H9 (cell line): ENCODE data around the gene CEMIP2. TPM values are rescaled to one million over a fixed set of nuclear protein-coding genes. Genes with fewer than 3 reads are reported as not detected.
A peak's percentile ranks its signal among the peaks of the same experiment; 100 is the strongest.

Experiments used
- DNase-seq: peaks from one replicate; pipeline ENCODE4 v3.0.0-alpha.2; 2017
- H2AFZ ChIP-seq: one replicate; pipeline ENCODE4 v1.6.1; 2013; ENCODE audit warnings: mild to moderate bottlenecking, low read length, control low read depth, moderate library complexity
- H2AK5ac ChIP-seq: 2 replicates; pipeline ENCODE4 v1.6.1; 2013; ENCODE audit warnings: low read length, control low read depth, mixed read lengths; ENCODE audit not compliant: insufficient read length
- H2BK120ac ChIP-seq: one replicate; pipeline ENCODE4 v1.6.1; 2013; ENCODE audit warnings: low read depth, mild to moderate bottlenecking, low read length, control low read depth, inconsistent platforms; ENCODE audit not compliant: poor library complexity, severe bottlenecking
- H2BK12ac ChIP-seq: 2 replicates; pipeline ENCODE4 v1.6.1; 2013; ENCODE audit warnings: low read length, control low read depth, mixed read lengths, low read depth; ENCODE audit not compliant: insufficient read length
- H2BK15ac ChIP-seq: 2 replicates; pipeline ENCODE4 v1.6.1; 2013; ENCODE audit warnings: low read depth, low read length, control low read depth
- H2BK20ac ChIP-seq: one replicate; pipeline ENCODE4 v1.6.1; 2013; ENCODE audit warnings: low read depth, mild to moderate bottlenecking, low read length, control low read depth, inconsistent platforms; ENCODE audit not compliant: poor library complexity, severe bottlenecking
- H2BK5ac ChIP-seq: 2 replicates; pipeline ENCODE4 v1.6.1; 2013; ENCODE audit warnings: low read length, control low read depth, mixed read lengths; ENCODE audit not compliant: insufficient read length
- H3K14ac ChIP-seq: 2 replicates; pipeline ENCODE4 v1.6.1; 2013; ENCODE audit warnings: low read length, control low read depth; ENCODE audit not compliant: insufficient read depth
- H3K18ac ChIP-seq: 2 replicates; pipeline ENCODE4 v1.6.1; 2013; ENCODE audit warnings: low read depth, mild to moderate bottlenecking, mixed read lengths, low read length, control low read depth; ENCODE audit not compliant: insufficient read length
- H3K23ac ChIP-seq: 2 replicates; pipeline ENCODE4 v1.6.1; 2013; ENCODE audit warnings: low read length, control low read depth, mixed read lengths, low read depth; ENCODE audit not compliant: insufficient read length
- H3K23me2 ChIP-seq: 2 replicates; pipeline ENCODE4 v1.6.1; 2013; ENCODE audit warnings: low read depth, mild to moderate bottlenecking, mixed read lengths, low read length, control low read depth; ENCODE audit not compliant: insufficient read length, poor library complexity, severe bottlenecking
- H3K27ac ChIP-seq: 2 replicates; pipeline ENCODE4 v1.5.1; 2013; ENCODE audit warnings: low read length, control low read depth, mixed read lengths, low read depth; ENCODE audit not compliant: insufficient read length
- H3K27me3 ChIP-seq: 2 replicates; pipeline ENCODE4 v1.6.1; 2013; ENCODE audit warnings: low read length, control low read depth, inconsistent platforms; ENCODE audit not compliant: insufficient read depth
- H3K4ac ChIP-seq: 2 replicates; pipeline ENCODE4 v1.6.1; 2013; ENCODE audit warnings: low read depth, mild to moderate bottlenecking, control low read depth, inconsistent platforms, low read length, moderate library complexity
- H3K4me1 ChIP-seq: 2 replicates; pipeline ENCODE4 v1.6.1; 2013; ENCODE audit warnings: low read length, control low read depth, inconsistent platforms; ENCODE audit not compliant: insufficient read depth
- H3K4me2 ChIP-seq: 2 replicates; pipeline ENCODE4 v1.6.1; 2013; ENCODE audit warnings: low read length, control low read depth, mixed read lengths; ENCODE audit not compliant: insufficient read length, insufficient read depth
- H3K56ac ChIP-seq: 2 replicates; pipeline ENCODE4 v1.6.1; 2013; ENCODE audit warnings: low read depth, mild to moderate bottlenecking, mixed read lengths, low read length, control low read depth; ENCODE audit not compliant: insufficient read length
- H3K79me1 ChIP-seq: 2 replicates; pipeline ENCODE4 v1.6.1; 2013; ENCODE audit warnings: low read depth, mild to moderate bottlenecking, moderate library complexity, low read length, control low read depth, inconsistent platforms; ENCODE audit not compliant: insufficient read depth, poor library complexity, severe bottlenecking
- H3K79me2 ChIP-seq: 2 replicates; pipeline ENCODE4 v1.6.1; 2013; ENCODE audit warnings: low read length, control low read depth, inconsistent platforms; ENCODE audit not compliant: insufficient read depth
- H3K9ac ChIP-seq: 2 replicates; pipeline ENCODE4 v1.6.1; 2013; ENCODE audit warnings: low read length, control low read depth, mixed read lengths; ENCODE audit not compliant: insufficient read length; ENCODE audit errors: extremely low read depth
- H3K9me3 ChIP-seq: one replicate; pipeline ENCODE4 v1.6.1; 2013; ENCODE audit warnings: low read depth, low read length, inconsistent platforms; ENCODE audit not compliant: control insufficient read depth
- H3T11ph ChIP-seq: one replicate; pipeline ENCODE4 v1.6.1; 2013; ENCODE audit warnings: mild to moderate bottlenecking, low read length, control low read depth, inconsistent platforms
- H4K20me1 ChIP-seq: one replicate; pipeline ENCODE4 v1.6.1; 2013; ENCODE audit not compliant: control insufficient read depth, insufficient read length, insufficient read depth
- H4K5ac ChIP-seq: 2 replicates; pipeline ENCODE4 v1.6.1; 2013; ENCODE audit warnings: low read depth, mild to moderate bottlenecking, mixed read lengths, low read length, control low read depth; ENCODE audit not compliant: insufficient read length
- H4K8ac ChIP-seq: replicated peaks from 2 replicates; pipeline ENCODE4 v1.6.1; 2013; ENCODE audit warnings: low read length, control low read depth, mixed read lengths, low read depth; ENCODE audit not compliant: insufficient read length
- H4K91ac ChIP-seq: 2 replicates; pipeline ENCODE4 v1.6.1; 2013; ENCODE audit warnings: low read depth, mild to moderate bottlenecking, moderate library complexity, mixed read lengths, low read length, control low read depth; ENCODE audit not compliant: insufficient read length
- H3K27ac Mint-ChIP-seq, 3 experiments: 2 replicates in 2 of 3; 3 replicates in 1 of 3; pipeline ENCODE4 v1.8.0; 2020 to 2021; ENCODE audit warnings: mixed read lengths in 3 of 3, mild to moderate bottlenecking in 1 of 3, moderate library complexity in 1 of 3
- H3K27me3 Mint-ChIP-seq: 2 replicates; pipeline ENCODE4 v1.8.0; 2021; ENCODE audit warnings: low read depth, mild to moderate bottlenecking, moderate library complexity, mixed read lengths
- H3K36me3 Mint-ChIP-seq, 3 experiments: 2 replicates in 2 of 3; 3 replicates in 1 of 3; pipeline ENCODE4 v1.8.0; 2020 to 2021; ENCODE audit warnings: low read depth in 3 of 3, mixed read lengths in 3 of 3; ENCODE audit not compliant: insufficient read depth in 1 of 3
- H3K4me1 Mint-ChIP-seq, 2 experiments: 2 replicates each; pipeline ENCODE4 v1.8.0; 2020; ENCODE audit warnings: mixed read lengths in 2 of 2
- H3K4me3 Mint-ChIP-seq, 2 experiments: 2 replicates in 1 of 2; 3 replicates in 1 of 2; pipeline ENCODE4 v1.8.0; 2020 to 2021; ENCODE audit warnings: mild to moderate bottlenecking in 2 of 2, mixed read lengths in 2 of 2, moderate library complexity in 1 of 2
- H3K9me3 Mint-ChIP-seq, 2 experiments: 2 replicates in 1 of 2; 3 replicates in 1 of 2; pipeline ENCODE4 v1.8.0; 2020; ENCODE audit warnings: mild to moderate bottlenecking in 2 of 2, mixed read lengths in 2 of 2, moderate library complexity in 1 of 2
- WGBS: extraction: QIAGEN DNeasy Blood & Tissue Kit; methylation state at CpG from one replicate; pipeline ENCODE4 v1.1.7; 2013; ENCODE audit warnings: missing lambda C conversion rate, low lambda C conversion rate, mixed read lengths; ENCODE audit not compliant: insufficient read length; ENCODE audit errors: extremely low coverage; 5-methylcytosine and 5-hydroxymethylcytosine counted together
- total RNA-seq: library from RNA; stranded (reverse); gene quantifications from 2 replicates; pipeline ENCODE4 v1.2.1, GENCODE V29; 2021
- TF ChIP-seq, protein P1 (sequence below): fragments of 200-600 bp; sonication (generic); conservative IDR thresholded peaks from 3 replicates; pipeline ENCODE4 v1.8.0; 2021; ENCODE audit warnings: antibody characterized with exemption, mild to moderate bottlenecking

CEMIP2 gene
- total RNA-seq, 1 experiment from 2014 or later: 77.2 TPM

- 100% methylated on average over 1 of the region's 10 CpGs for WGBS
- Mint-ChIP-seq H3K27ac (peak overlapping the region in 2 of 3 experiments; percentile 76 to 79; a peak in 3 of 7 replicates), H3K9me3 (no peaks in the 10 kb centered on the region), H3K4me1 (peaks cover 32 to 33% of the 10 kb centered on the region in 2 experiments), H3K27me3 (no peaks in the 10 kb centered on the region), H3K4me3 (no peak overlapping the region), H3K36me3 (peaks cover 22 to 76% (median 73%) of the 10 kb centered on the region in 3 experiments; a peak in 5 of 7 replicates)
- peaks cover 11% of the 10 kb centered on the region; the same call in 1 of the 2 replicates for H3K4me1 ChIP-seq
- H3T11ph ChIP-seq: no peak overlapping the region
- no peak overlapping the region for H2BK12ac ChIP-seq
- H3K23ac ChIP-seq: no peak overlapping the region
- no peak overlapping the region for H3K27ac ChIP-seq
- no peak overlapping the region for H4K8ac ChIP-seq
- no peak overlapping the region for H2BK5ac ChIP-seq
- no peak overlapping the region for H2BK15ac ChIP-seq
- H3K14ac ChIP-seq: no peak overlapping the region
- H2BK20ac ChIP-seq: no peak overlapping the region
- H2AFZ ChIP-seq: no peak overlapping the region
- no peaks in the 10 kb centered on the region for H3K9me3 ChIP-seq
- TF ChIP-seq, protein P1, sequence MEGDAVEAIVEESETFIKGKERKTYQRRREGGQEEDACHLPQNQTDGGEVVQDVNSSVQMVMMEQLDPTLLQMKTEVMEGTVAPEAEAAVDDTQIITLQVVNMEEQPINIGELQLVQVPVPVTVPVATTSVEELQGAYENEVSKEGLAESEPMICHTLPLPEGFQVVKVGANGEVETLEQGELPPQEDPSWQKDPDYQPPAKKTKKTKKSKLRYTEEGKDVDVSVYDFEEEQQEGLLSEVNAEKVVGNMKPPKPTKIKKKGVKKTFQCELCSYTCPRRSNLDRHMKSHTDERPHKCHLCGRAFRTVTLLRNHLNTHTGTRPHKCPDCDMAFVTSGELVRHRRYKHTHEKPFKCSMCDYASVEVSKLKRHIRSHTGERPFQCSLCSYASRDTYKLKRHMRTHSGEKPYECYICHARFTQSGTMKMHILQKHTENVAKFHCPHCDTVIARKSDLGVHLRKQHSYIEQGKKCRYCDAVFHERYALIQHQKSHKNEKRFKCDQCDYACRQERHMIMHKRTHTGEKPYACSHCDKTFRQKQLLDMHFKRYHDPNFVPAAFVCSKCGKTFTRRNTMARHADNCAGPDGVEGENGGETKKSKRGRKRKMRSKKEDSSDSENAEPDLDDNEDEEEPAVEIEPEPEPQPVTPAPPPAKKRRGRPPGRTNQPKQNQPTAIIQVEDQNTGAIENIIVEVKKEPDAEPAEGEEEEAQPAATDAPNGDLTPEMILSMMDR: no peak
- no peaks in the 10 kb centered on the region for H4K20me1 ChIP-seq
- no peak overlapping the region for H2AK5ac ChIP-seq
- no peak overlapping the region for H3K18ac ChIP-seq
- H2BK120ac ChIP-seq: no peak overlapping the region
- H4K91ac ChIP-seq: no peak overlapping the region
- H3K9ac ChIP-seq: no peak overlapping the region
- no peaks in the 10 kb centered on the region for H3K27me3 ChIP-seq
- no peak for DNase-seq
- H3K4me2 ChIP-seq: no peak overlapping the region
- no peaks in the 10 kb centered on the region for H3K23me2 ChIP-seq
- H3K79me2 ChIP-seq: 0 out of 2 replicates have a peak, but pooled peaks cover 1% of the 10 kb centered on the region
- no peak overlapping the region for H4K5ac ChIP-seq
- H3K56ac ChIP-seq: no peak overlapping the region
- H3K4ac ChIP-seq: no peak overlapping the region
- peaks cover 4% of the 10 kb centered on the region for H3K79me1 ChIP-seq
These were observed 26.2 kb downstream of the CEMIP2 start for GRCh38 chr9:71741926-71742648.
